ENCODE data around the gene SYNPR. TPM values are rescaled to one million over a fixed set of nuclear protein-coding genes. Genes with fewer than 3 reads are reported as not detected.

Gene SYNPR
- total RNA-seq, 2 experiments from 2014 or later: not detected

- BruUV-seq (replicated peaks): no TSS peak
- Histone ChIP-seq H3K79me2 (ENCODE audit: insufficient read depth, low read depth, low read length) (no peaks in the 10 kb centered on the region), H3K9me2 (ENCODE audit: insufficient read depth, low read length) (no peaks in the 10 kb centered on the region), H3K4me1 (ENCODE audit: insufficient read depth, low read length, poor library complexity, severe bottlenecking) (no peaks in the 10 kb centered on the region), H4K20me1 (ENCODE audit: insufficient read depth, low read length) (no peaks in the 10 kb centered on the region), H3K36me3 (ENCODE audit: insufficient read depth, low read length) (no peaks in the 10 kb centered on the region), H3K4me3 (ENCODE audit: low read depth, low read length, poor library complexity, severe bottlenecking) (no peak overlapping the region), H3K27ac (ENCODE audit: low read depth, low read length, poor library complexity, severe bottlenecking) (no peak overlapping the region), H2AFZ (ENCODE audit: low read length) (no peak overlapping the region), H3K4me2 (ENCODE audit: low read length) (no peak overlapping the region), H3K9me3 (ENCODE audit: low read length) (no peaks in the 10 kb centered on the region)
- DNase-seq (ENCODE audit: low spot score): no peak
- TF ChIP-seq, protein P1, sequence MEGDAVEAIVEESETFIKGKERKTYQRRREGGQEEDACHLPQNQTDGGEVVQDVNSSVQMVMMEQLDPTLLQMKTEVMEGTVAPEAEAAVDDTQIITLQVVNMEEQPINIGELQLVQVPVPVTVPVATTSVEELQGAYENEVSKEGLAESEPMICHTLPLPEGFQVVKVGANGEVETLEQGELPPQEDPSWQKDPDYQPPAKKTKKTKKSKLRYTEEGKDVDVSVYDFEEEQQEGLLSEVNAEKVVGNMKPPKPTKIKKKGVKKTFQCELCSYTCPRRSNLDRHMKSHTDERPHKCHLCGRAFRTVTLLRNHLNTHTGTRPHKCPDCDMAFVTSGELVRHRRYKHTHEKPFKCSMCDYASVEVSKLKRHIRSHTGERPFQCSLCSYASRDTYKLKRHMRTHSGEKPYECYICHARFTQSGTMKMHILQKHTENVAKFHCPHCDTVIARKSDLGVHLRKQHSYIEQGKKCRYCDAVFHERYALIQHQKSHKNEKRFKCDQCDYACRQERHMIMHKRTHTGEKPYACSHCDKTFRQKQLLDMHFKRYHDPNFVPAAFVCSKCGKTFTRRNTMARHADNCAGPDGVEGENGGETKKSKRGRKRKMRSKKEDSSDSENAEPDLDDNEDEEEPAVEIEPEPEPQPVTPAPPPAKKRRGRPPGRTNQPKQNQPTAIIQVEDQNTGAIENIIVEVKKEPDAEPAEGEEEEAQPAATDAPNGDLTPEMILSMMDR (conservative IDR thresholded peaks at IDR 0.05; ENCODE audit: low read length): no peak
- TF ChIP-seq EZH2phosphoT487 (IDR thresholded peaks at IDR 0.05; ENCODE audit: borderline replicate concordance, low read depth, low read length): no peak
- intact Hi-C loops (cut with micrococcal nuclease; ENCODE audit: unreplicated experiment): no loop called here
- CTCF ChIA-PET (ENCODE audit: unreplicated experiment): no interaction called here
- POLR2A ChIA-PET: no interaction called here
Observed at GRCh38 chr3:63559884-63560283, 281.8 kb downstream of the SYNPR start.

GRCh38 chr3:63561879-63562278, 283.8 kb downstream of the SYNPR start:
- H3K4me3 ChIP-seq (ENCODE audit: low read depth, low read length, poor library complexity, severe bottlenecking): no peak overlapping the region
- ChIA-PET POLR2A (interaction anchor here (0.5 to 1.7 kb wide), 3 partner anchors 8 to 1057 kb away, joined by 3 to 6 read pairs (median 6); no protein-coding TSS in a partner anchor), CTCF (ENCODE audit: unreplicated experiment) (no interaction called here)
- H4K20me1 ChIP-seq (ENCODE audit: insufficient read depth, low read length): no peaks in the 10 kb centered on the region
- H3K9me3 ChIP-seq (ENCODE audit: low read length): no peaks in the 10 kb centered on the region
- no peaks in the 10 kb centered on the region for H3K4me1 ChIP-seq (ENCODE audit: insufficient read depth, low read length, poor library complexity, severe bottlenecking)
- TF ChIP-seq EZH2phosphoT487 (IDR thresholded peaks at IDR 0.05; ENCODE audit: borderline replicate concordance, low read depth, low read length): no peak
- TF ChIP-seq, protein P1 (conservative IDR thresholded peaks at IDR 0.05; ENCODE audit: low read length): no peak
- H3K4me2 ChIP-seq (ENCODE audit: low read length): no peak overlapping the region
- no peak for DNase-seq (ENCODE audit: low spot score)
- no peak overlapping the region for H2AFZ ChIP-seq (ENCODE audit: low read length)
- H3K27ac ChIP-seq (ENCODE audit: low read depth, low read length, poor library complexity, severe bottlenecking): no peak overlapping the region
- H3K36me3 ChIP-seq (ENCODE audit: insufficient read depth, low read length): no peaks in the 10 kb centered on the region
- no TSS peak for BruUV-seq (replicated peaks)
- no peaks in the 10 kb centered on the region for H3K79me2 ChIP-seq (ENCODE audit: insufficient read depth, low read depth, low read length)
- intact Hi-C loops (cut with micrococcal nuclease; ENCODE audit: unreplicated experiment): no loop called here
- no peaks in the 10 kb centered on the region for H3K9me2 ChIP-seq (ENCODE audit: insufficient read depth, low read length)

- H3K4me1 ChIP-seq (ENCODE audit: insufficient read depth, low read length, poor library complexity, severe bottlenecking): no peaks in the 10 kb centered on the region
- no peaks in the 10 kb centered on the region for H4K20me1 ChIP-seq (ENCODE audit: insufficient read depth, low read length)
- H3K27ac ChIP-seq (ENCODE audit: low read depth, low read length, poor library complexity, severe bottlenecking): no peak overlapping the region
- DNase-seq (ENCODE audit: low spot score): no peak
- H3K4me3 ChIP-seq (ENCODE audit: low read depth, low read length, poor library complexity, severe bottlenecking): no peak overlapping the region
- BruUV-seq (replicated peaks): no TSS peak
- no peak overlapping the region for H3K4me2 ChIP-seq (ENCODE audit: low read length)
- ChIA-PET CTCF (ENCODE audit: unreplicated experiment) (no interaction called here), POLR2A (interaction anchor here (0.5 to 1.7 kb wide), 3 partner anchors 8 to 1056 kb away, joined by 3 to 6 read pairs (median 6); no protein-coding TSS in a partner anchor)
- no peak for TF ChIP-seq EZH2phosphoT487 (IDR thresholded peaks at IDR 0.05; ENCODE audit: borderline replicate concordance, low read depth, low read length)
- TF ChIP-seq, protein P1 (conservative IDR thresholded peaks at IDR 0.05; ENCODE audit: low read length): no peak
- no peaks in the 10 kb centered on the region for H3K36me3 ChIP-seq (ENCODE audit: insufficient read depth, low read length)
- no peaks in the 10 kb centered on the region for H3K9me3 ChIP-seq (ENCODE audit: low read length)
- H3K9me2 ChIP-seq (ENCODE audit: insufficient read depth, low read length): no peaks in the 10 kb centered on the region
- H3K79me2 ChIP-seq (ENCODE audit: insufficient read depth, low read depth, low read length): no peaks in the 10 kb centered on the region
- intact Hi-C loops (cut with micrococcal nuclease; ENCODE audit: unreplicated experiment): no loop called here
- H2AFZ ChIP-seq (ENCODE audit: low read length): no peak overlapping the region
Observed at GRCh38 chr3:63562323-63562722, 284.2 kb downstream of the SYNPR start.

All from OCI-LY7 (cell line).